Lower leg skin (tissue), 3 donors: Measurements from ENCODE around the gene MGAM2.

Experiments
- POLR2A ChIP-seq, 2 donors: fragments of 450-650 bp; IDR thresholded peaks; one replicate each; pipeline ENCODE4 v1.6.1; 2016 to 2017; ENCODE audit warnings: antibody characterized with exemption in 2 of 2, mild to moderate bottlenecking in 1 of 2, moderate library complexity in 1 of 2
- TF ChIP-seq, protein P1 (sequence below), 3 donors: fragments of 450-650 bp; IDR thresholded peaks; one replicate each; pipeline ENCODE4 v1.5.1; 2016; ENCODE audit warnings: antibody characterized with exemption in 3 of 3, mild to moderate bottlenecking in 3 of 3, moderate library complexity in 2 of 3

DNA sequence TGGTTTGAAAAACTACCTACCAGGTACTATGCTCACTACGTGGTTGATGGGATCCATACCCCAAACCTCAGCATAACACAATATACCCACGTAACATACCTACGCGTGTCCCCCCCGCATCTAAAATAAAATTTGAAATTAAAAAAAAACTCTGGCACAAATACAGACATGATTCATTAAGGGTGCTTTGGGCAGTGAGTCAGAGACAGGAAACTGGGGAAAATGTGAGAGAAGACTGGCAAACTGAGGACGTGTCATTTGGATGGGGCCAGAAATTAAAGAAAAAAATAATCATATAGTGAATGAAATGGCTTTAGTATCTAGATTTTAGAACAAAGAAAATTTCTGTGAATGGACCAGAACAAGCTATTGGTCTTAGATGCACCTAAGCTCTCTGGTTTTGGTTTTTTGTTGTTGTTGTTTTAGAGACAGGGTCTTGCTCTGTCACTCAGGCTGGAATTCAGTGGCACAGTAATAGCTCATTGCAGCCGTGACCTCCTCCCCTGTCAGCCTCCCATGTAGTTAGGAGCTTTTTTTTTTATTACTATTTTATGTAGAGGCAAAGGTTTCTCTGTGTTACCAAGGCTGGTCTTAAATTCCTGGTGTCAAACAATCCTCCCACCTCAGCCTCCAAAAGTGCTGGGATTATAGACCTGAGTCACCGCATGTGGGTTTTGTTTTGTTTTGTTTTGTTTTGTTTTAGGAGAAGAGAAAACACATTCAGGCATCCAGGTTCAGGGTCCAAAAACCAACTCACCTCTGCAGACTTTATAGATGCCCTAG is 152.3 kb downstream of the MGAM2 start:
- TF ChIP-seq POLR2A (IDR thresholded peaks at IDR 0.05) = no peak
- TF ChIP-seq, protein P1, sequence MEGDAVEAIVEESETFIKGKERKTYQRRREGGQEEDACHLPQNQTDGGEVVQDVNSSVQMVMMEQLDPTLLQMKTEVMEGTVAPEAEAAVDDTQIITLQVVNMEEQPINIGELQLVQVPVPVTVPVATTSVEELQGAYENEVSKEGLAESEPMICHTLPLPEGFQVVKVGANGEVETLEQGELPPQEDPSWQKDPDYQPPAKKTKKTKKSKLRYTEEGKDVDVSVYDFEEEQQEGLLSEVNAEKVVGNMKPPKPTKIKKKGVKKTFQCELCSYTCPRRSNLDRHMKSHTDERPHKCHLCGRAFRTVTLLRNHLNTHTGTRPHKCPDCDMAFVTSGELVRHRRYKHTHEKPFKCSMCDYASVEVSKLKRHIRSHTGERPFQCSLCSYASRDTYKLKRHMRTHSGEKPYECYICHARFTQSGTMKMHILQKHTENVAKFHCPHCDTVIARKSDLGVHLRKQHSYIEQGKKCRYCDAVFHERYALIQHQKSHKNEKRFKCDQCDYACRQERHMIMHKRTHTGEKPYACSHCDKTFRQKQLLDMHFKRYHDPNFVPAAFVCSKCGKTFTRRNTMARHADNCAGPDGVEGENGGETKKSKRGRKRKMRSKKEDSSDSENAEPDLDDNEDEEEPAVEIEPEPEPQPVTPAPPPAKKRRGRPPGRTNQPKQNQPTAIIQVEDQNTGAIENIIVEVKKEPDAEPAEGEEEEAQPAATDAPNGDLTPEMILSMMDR (IDR thresholded peaks at IDR 0.05) = no peak
